Measurements from ENCODE around the gene AUTS2. TPM values are rescaled to one million over a fixed set of nuclear protein-coding genes. Genes with fewer than 3 reads are reported as not detected.

The AUTS2 gene
- total and polyA plus RNA-seq, 7 experiments from 2014 or later, result 0.40 to 31.7 (median 4.2) TPM

GRCh38 chr7:69813637-69814240 lies 215.5 kb downstream of the AUTS2 start:
- ATAC-seq (no peak), DNase-seq (no peak)
- intact Hi-C loops (cut with micrococcal nuclease), result no loop called here
- ChIA-PET POLR2A (no interaction called here), CTCF (interaction anchor here (1.3 kb wide), 1 partner anchor 885 kb away, joined by 3 read pairs; no protein-coding TSS in a partner anchor)
- Mint-ChIP-seq H3K27me3 (no peaks in the 10 kb centered on the region), H3K27ac (no peak overlapping the region), H3K36me3 (no peaks in the 10 kb centered on the region), H3K4me1 (no peaks in the 10 kb centered on the region), H3K9me3 (peaks cover 0 to 2% (median 0%) of the 10 kb centered on the region in 11 donors), H3K4me3 (no peak overlapping the region)
- Histone ChIP-seq H3K27me3 (ENCODE audit: control insufficient read depth in 2 of 2, insufficient read depth in 2 of 2, low read length in 2 of 2) (no peaks in the 10 kb centered on the region), H3K27ac (ENCODE audit: low read depth, low read length) (no peak overlapping the region), H3K4me1 (ENCODE audit: control insufficient read depth in 2 of 2, insufficient read depth in 2 of 2, low read length in 2 of 2) (no peaks in the 10 kb centered on the region), H3K4me3 (ENCODE audit: low read length) (no peak overlapping the region), H3K9me3 (ENCODE audit: control insufficient read depth in 2 of 3, low read length in 3 of 3) (no peaks in the 10 kb centered on the region), H3K36me3 (ENCODE audit: control insufficient read depth in 2 of 3, insufficient read depth in 3 of 3, low read length in 3 of 3) (no peaks in the 10 kb centered on the region)

GRCh38 chr7:69814421-69814962 lies 216.2 kb downstream of the AUTS2 start:
- Mint-ChIP-seq H3K9me3 (peaks cover 0 to 2% (median 0%) of the 10 kb centered on the region in 11 donors), H3K27ac (no peak overlapping the region), H3K4me1 (no peaks in the 10 kb centered on the region), H3K27me3 (no peaks in the 10 kb centered on the region), H3K4me3 (no peak overlapping the region), H3K36me3 (no peaks in the 10 kb centered on the region)
- DNase-seq (no peak), ATAC-seq (no peak)
- no peaks in the 10 kb centered on the region for H3K9me3 ChIP-seq (ENCODE audit: control insufficient read depth in 2 of 3, low read length in 3 of 3)
- POLR2A ChIA-PET, result no interaction called here
- CTCF ChIA-PET, result interaction anchor here (1.3 kb wide), 1 partner anchor 884 kb away, joined by 3 read pairs; no protein-coding TSS in a partner anchor
- no peak overlapping the region for H3K4me3 ChIP-seq (ENCODE audit: low read length)
- H3K27me3 ChIP-seq (ENCODE audit: control insufficient read depth in 2 of 2, insufficient read depth in 2 of 2, low read length in 2 of 2), result no peaks in the 10 kb centered on the region
- no peaks in the 10 kb centered on the region for H3K36me3 ChIP-seq (ENCODE audit: control insufficient read depth in 2 of 3, insufficient read depth in 3 of 3, low read length in 3 of 3)
- no peak overlapping the region for H3K27ac ChIP-seq (ENCODE audit: low read depth, low read length)
- intact Hi-C loops (cut with micrococcal nuclease), result no loop called here
- no peaks in the 10 kb centered on the region for H3K4me1 ChIP-seq (ENCODE audit: control insufficient read depth in 2 of 2, insufficient read depth in 2 of 2, low read length in 2 of 2)

GRCh38 chr7:69816501-69816900 lies 218.2 kb downstream of the AUTS2 start:
- ATAC-seq, result no peak
- CTCF ChIA-PET, result no interaction called here

GRCh38 chr7:69817121-69817520 lies 218.8 kb downstream of the AUTS2 start:
- Mint-ChIP-seq H3K27ac (no peak overlapping the region), H3K36me3 (no peaks in the 10 kb centered on the region), H3K9me3 (peaks cover 0 to 5% (median 0%) of the 10 kb centered on the region in 11 donors), H3K4me1 (no peaks in the 10 kb centered on the region), H3K27me3 (peaks cover 0 to 8% (median 0%) of the 10 kb centered on the region in 5 donors), H3K4me3 (no peak overlapping the region)
- intact Hi-C loops (cut with micrococcal nuclease), result no loop called here
- H3K27ac ChIP-seq (ENCODE audit: low read depth, low read length), result no peak overlapping the region
- ATAC-seq (no peak), DNase-seq (no peak)
- H3K36me3 ChIP-seq (ENCODE audit: control insufficient read depth in 2 of 3, insufficient read depth in 3 of 3, low read length in 3 of 3), result no peaks in the 10 kb centered on the region
- POLR2A ChIA-PET, result no interaction called here
- H3K4me3 ChIP-seq (ENCODE audit: low read length), result no peak overlapping the region
- no peaks in the 10 kb centered on the region for H3K4me1 ChIP-seq (ENCODE audit: control insufficient read depth in 2 of 2, insufficient read depth in 2 of 2, low read length in 2 of 2)
- H3K9me3 ChIP-seq (ENCODE audit: control insufficient read depth in 2 of 3, low read length in 3 of 3), result no peaks in the 10 kb centered on the region
- CTCF ChIA-PET, result no interaction called here
- no peaks in the 10 kb centered on the region for H3K27me3 ChIP-seq (ENCODE audit: control insufficient read depth in 2 of 2, insufficient read depth in 2 of 2, low read length in 2 of 2)

More at GRCh38 chr7:69816501-69816900, 218.2 kb downstream of the AUTS2 start:
- Mint-ChIP-seq H3K36me3 (no peaks in the 10 kb centered on the region), H3K27me3 (peaks cover 0 to 8% (median 0%) of the 10 kb centered on the region in 5 donors), H3K9me3 (peaks cover 0 to 3% (median 0%) of the 10 kb centered on the region in 11 donors), H3K27ac (no peak overlapping the region), H3K4me3 (no peak overlapping the region), H3K4me1 (no peaks in the 10 kb centered on the region)
- Histone ChIP-seq H3K4me3 (ENCODE audit: low read length) (no peak overlapping the region), H3K36me3 (ENCODE audit: control insufficient read depth in 2 of 3, insufficient read depth in 3 of 3, low read length in 3 of 3) (no peaks in the 10 kb centered on the region), H3K9me3 (ENCODE audit: control insufficient read depth in 2 of 3, low read length in 3 of 3) (no peaks in the 10 kb centered on the region), H3K27me3 (ENCODE audit: control insufficient read depth in 2 of 2, insufficient read depth in 2 of 2, low read length in 2 of 2) (no peaks in the 10 kb centered on the region), H3K27ac (ENCODE audit: low read depth, low read length) (no peak overlapping the region), H3K4me1 (ENCODE audit: control insufficient read depth in 2 of 2, insufficient read depth in 2 of 2, low read length in 2 of 2) (no peaks in the 10 kb centered on the region)
- intact Hi-C loops (cut with micrococcal nuclease), result no loop called here
- POLR2A ChIA-PET, result no interaction called here
- no peak for DNase-seq

- POLR2A ChIA-PET, result no interaction called here
- Histone ChIP-seq H3K27ac (ENCODE audit: low read depth, low read length) (no peak overlapping the region), H3K27me3 (ENCODE audit: control insufficient read depth in 2 of 2, insufficient read depth in 2 of 2, low read length in 2 of 2) (no peaks in the 10 kb centered on the region), H3K4me3 (ENCODE audit: low read length) (no peak overlapping the region), H3K36me3 (ENCODE audit: control insufficient read depth in 2 of 3, insufficient read depth in 3 of 3, low read length in 3 of 3) (no peaks in the 10 kb centered on the region), H3K9me3 (ENCODE audit: control insufficient read depth in 2 of 3, low read length in 3 of 3) (no peaks in the 10 kb centered on the region), H3K4me1 (ENCODE audit: control insufficient read depth in 2 of 2, insufficient read depth in 2 of 2, low read length in 2 of 2) (no peaks in the 10 kb centered on the region)
- ATAC-seq (no peak), DNase-seq (no peak)
- Mint-ChIP-seq H3K36me3 (no peaks in the 10 kb centered on the region), H3K27ac (no peak overlapping the region), H3K4me3 (no peak overlapping the region), H3K27me3 (peaks cover 0 to 8% (median 0%) of the 10 kb centered on the region in 5 donors), H3K4me1 (no peaks in the 10 kb centered on the region), H3K9me3 (peaks cover 0 to 8% (median 0%) of the 10 kb centered on the region in 11 donors)
- CTCF ChIA-PET, result no interaction called here
- intact Hi-C loops (cut with micrococcal nuclease), result no loop called here
Observed at GRCh38 chr7:69817841-69818635, 219.8 kb downstream of the AUTS2 start.

GRCh38 chr7:69818636-69819332 lies 220.5 kb downstream of the AUTS2 start:
- no peaks in the 10 kb centered on the region for H3K9me3 ChIP-seq (ENCODE audit: control insufficient read depth in 2 of 3, low read length in 3 of 3)
- H3K36me3 Mint-ChIP-seq, result no peaks in the 10 kb centered on the region
- no peak overlapping the region for H3K27ac Mint-ChIP-seq
- no peak overlapping the region for H3K27ac ChIP-seq (ENCODE audit: low read depth, low read length)
- ChIA-PET CTCF (no interaction called here), POLR2A (no interaction called here)
- peaks cover 0 to 8% (median 0%) of the 10 kb centered on the region in 11 donors for H3K9me3 Mint-ChIP-seq
- H3K27me3 ChIP-seq (ENCODE audit: control insufficient read depth in 2 of 2, insufficient read depth in 2 of 2, low read length in 2 of 2), result no peaks in the 10 kb centered on the region
- no peak overlapping the region for H3K4me3 Mint-ChIP-seq
- H3K27me3 Mint-ChIP-seq, result peaks cover 0 to 8% (median 0%) of the 10 kb centered on the region in 5 donors
- DNase-seq (no peak), ATAC-seq (no peak)
- intact Hi-C loops (cut with micrococcal nuclease), result no loop called here
- no peak overlapping the region for H3K4me3 ChIP-seq (ENCODE audit: low read length)
- H3K36me3 ChIP-seq (ENCODE audit: control insufficient read depth in 2 of 3, insufficient read depth in 3 of 3, low read length in 3 of 3), result no peaks in the 10 kb centered on the region
- H3K4me1 Mint-ChIP-seq, result peaks cover 0 to 4% (median 0%) of the 10 kb centered on the region in 7 donors
- no peaks in the 10 kb centered on the region for H3K4me1 ChIP-seq (ENCODE audit: control insufficient read depth in 2 of 2, insufficient read depth in 2 of 2, low read length in 2 of 2)

Measured in naive thymus-derived CD4-positive, alpha-beta T cell (primary cell).